ENCODE data around the gene SEPTIN5.

SEPTIN5 gene

GRCh38 chr22:19705181-19705934 lies 8.9 kb upstream of the SEPTIN5 start:
- DNase-seq (ENCODE audit: low read depth in 2 of 2, low spot score in 1 of 2): no peak

GRCh38 chr22:19706661-19707151 lies 7.6 kb upstream of the SEPTIN5 start:
- DNase-seq (ENCODE audit: low read depth in 2 of 2, low spot score in 1 of 2): no peak

GRCh38 chr22:19707347-19708290 lies 6.7 kb upstream of the SEPTIN5 start:
- no peak for DNase-seq (ENCODE audit: low read depth in 2 of 2, low spot score in 1 of 2)

- no peak for DNase-seq (ENCODE audit: low read depth in 2 of 2, low spot score in 1 of 2)
These were observed 5.8 kb upstream of the SEPTIN5 start for GRCh38 chr22:19708321-19709011.

GRCh38 chr22:19709063-19709769 lies 5.1 kb upstream of the SEPTIN5 start:
- DNase-seq (ENCODE audit: low read depth in 2 of 2, low spot score in 1 of 2): no peak

GRCh38 chr22:19710020-19710768 lies 4.1 kb upstream of the SEPTIN5 start:
- DNase-seq (ENCODE audit: low read depth in 2 of 2, low spot score in 1 of 2): no peak

- DNase-seq (ENCODE audit: low read depth in 2 of 2, low spot score in 1 of 2): no peak
These were observed 3.6 kb upstream of the SEPTIN5 start for GRCh38 chr22:19710769-19711106.

GRCh38 chr22:19713245-19713644 lies 1.1 kb upstream of the SEPTIN5 start:
- DNase-seq (ENCODE audit: low read depth in 2 of 2, low spot score in 1 of 2): no peak

- DNase-seq (ENCODE audit: low read depth in 2 of 2, low spot score in 1 of 2): no peak
These were observed 522 bp upstream of the SEPTIN5 start for GRCh38 chr22:19713650-19714311.

GRCh38 chr22:19715188-19715930 lies 1.1 kb downstream of the SEPTIN5 start:
- DNase-seq (ENCODE audit: low read depth in 2 of 2, low spot score in 1 of 2): no peak

GRCh38 chr22:19716041-19716828 lies 1.9 kb downstream of the SEPTIN5 start:
- DNase-seq (ENCODE audit: low read depth in 2 of 2, low spot score in 1 of 2): no peak

GRCh38 chr22:19716829-19717105 lies 2.5 kb downstream of the SEPTIN5 start:
- no peak for DNase-seq (ENCODE audit: low read depth in 2 of 2, low spot score in 1 of 2)

- DNase-seq (ENCODE audit: low read depth in 2 of 2, low spot score in 1 of 2): no peak
These were observed 2.9 kb downstream of the SEPTIN5 start for GRCh38 chr22:19717181-19717580.

- DNase-seq (ENCODE audit: low read depth in 2 of 2, low spot score in 1 of 2): peak; percentile 48 to 62
These were observed 3.6 kb downstream of the SEPTIN5 start for GRCh38 chr22:19717691-19718455.

- DNase-seq (ENCODE audit: low read depth in 2 of 2, low spot score in 1 of 2): no peak
These were observed 4.2 kb downstream of the SEPTIN5 start for GRCh38 chr22:19718456-19719049.

GRCh38 chr22:19719050-19719482 lies 4.8 kb downstream of the SEPTIN5 start:
- DNase-seq (ENCODE audit: low read depth in 2 of 2, low spot score in 1 of 2): no peak

- no peak for DNase-seq (ENCODE audit: low read depth in 2 of 2, low spot score in 1 of 2)
These were observed 5.3 kb downstream of the SEPTIN5 start for GRCh38 chr22:19719488-19720021.
